HCT116 (cell line): ENCODE measurements around the gene ZXDA. TPM values are rescaled to one million over a fixed set of nuclear protein-coding genes. Genes with fewer than 3 reads are reported as not detected.
"Not testable (repeated sequence)": the region's sequence is repeated elsewhere in the genome, so short reads cannot be mapped to it uniquely, and the experiment has no call there.

Source experiments
- ATAC-seq: fragments of 200-7000 bp; cut with Tn5 transposase; 2 replicates; pipeline ENCODE4 v1.9.1; 2020; ENCODE audit warnings: mild to moderate bottlenecking, moderate library complexity
- Bru-seq: library from RNA; stranded (reverse); fragments of 400-500 nt; gene quantifications from one replicate; lab custom pipeline; 2021; lab: Mats Ljungman, UMichigan
- BruChase-seq, 2 experiments: library from RNA; stranded (reverse); fragments of 400-500 nt; gene quantifications; one replicate each; lab custom pipeline; 2021; lab: Mats Ljungman, UMichigan
- BruUV-seq: library from RNA; stranded (reverse); fragments of 400-500 nt; replicated peaks from 2 replicates; lab custom pipeline; 2021; lab: Mats Ljungman, UMichigan
- CTCF ChIA-PET: fragments of 300-600 bp; sonication (Branson Sonifier 250); formaldehyde crosslinking; loops from one replicate; lab custom pipeline; 2021; ENCODE audit warnings: antibody characterized with exemption; lab: Charles Lee
- POLR2A ChIA-PET: fragments of 300-600, 350-600 bp; sonication (Branson Sonifier 250); formaldehyde crosslinking; loops from one replicate; lab custom pipeline; 2021; ENCODE audit warnings: antibody characterized with exemption; lab: Charles Lee
- RAD21 ChIA-PET, 2 experiments: fragments of 300-600 bp; sonication (Branson Sonifier 250); formaldehyde crosslinking; loops; one replicate each; lab custom pipeline; 2023; ENCODE audit warnings: low total read pairs in 2 of 2; ENCODE audit not compliant: uncharacterized antibody in 2 of 2, unreplicated experiment in 2 of 2, low non-redundant PET in 1 of 2; lab: Charles Lee
- DNase-seq: peaks from one replicate; pipeline ENCODE4 v3.0.0-alpha.2; 2010; ENCODE audit warnings: low read depth, low spot score
- H2AFZ ChIP-seq: fragments of 200-600 bp; shearing (Covaris generic), sonication (generic); 2 replicates; pipeline ENCODE4 v1.6.1; 2017; ENCODE audit warnings: low read depth, mixed run types, mixed read lengths, antibody characterized with exemption, low read length; ENCODE audit not compliant: poor library complexity, severe bottlenecking
- H3K27ac ChIP-seq: 2 replicates; pipeline ENCODE4 v1.5.1; 2012; ENCODE audit warnings: low read depth, low read length
- H3K27me3 ChIP-seq: fragments of 200-600 bp; sonication (generic); 2 replicates; pipeline ENCODE4 v1.6.1; 2016; ENCODE audit warnings: mixed run types, low read length, mixed read lengths; ENCODE audit not compliant: insufficient read depth
- H3K36me3 ChIP-seq, 2 experiments: fragments of 200-500 bp in 1 of 2; fragments of 200-600 bp in 1 of 2; sonication (Bioruptor generic) in 1 of 2; sonication (generic) in 1 of 2; 2 replicates each; pipeline versions ENCODE4 v1.5.1 to v1.6.1; 2014 to 2016; ENCODE audit warnings: low read length in 2 of 2, inconsistent platforms in 1 of 2, mixed read lengths in 1 of 2, mixed run types in 1 of 2; ENCODE audit not compliant: insufficient read depth in 2 of 2, control insufficient read depth in 1 of 2
- H3K4me1 ChIP-seq, 2 experiments: fragments of 200-600 bp in 1 of 2; sonication (generic) in 1 of 2; 2 replicates each; pipeline versions ENCODE4 v1.5.1 to v1.6.1; 2012 to 2017; ENCODE audit warnings: low read length in 2 of 2, inconsistent platforms in 1 of 2, mild to moderate bottlenecking in 1 of 2, mixed read lengths in 1 of 2, mixed run types in 1 of 2, moderate library complexity in 1 of 2; ENCODE audit not compliant: insufficient read depth in 2 of 2, control insufficient read depth in 1 of 2
- H3K4me2 ChIP-seq: fragments of 200-600 bp; sonication (generic); 2 replicates; pipeline ENCODE4 v1.6.1; 2017; ENCODE audit warnings: mixed run types, low read length, mixed read lengths
- H3K4me3 ChIP-seq, 2 experiments: fragments of 200-600 bp in 1 of 2; sonication (generic) in 1 of 2; replicated peaks in 1 of 2; 2 replicates each; pipeline ENCODE4 v1.5.1; 2011 to 2016; ENCODE audit warnings: low read length in 2 of 2, control low read depth in 1 of 2, low read depth in 1 of 2, mild to moderate bottlenecking in 1 of 2, mixed read lengths in 1 of 2, mixed run types in 1 of 2
- H3K79me2 ChIP-seq: fragments of 200-600 bp; sonication (generic); 2 replicates; pipeline ENCODE4 v1.6.1; 2017; ENCODE audit warnings: mild to moderate bottlenecking, mixed run types, low read length, moderate library complexity, mixed read lengths; ENCODE audit not compliant: insufficient read depth
- H3K9ac ChIP-seq: fragments of 200-600 bp; sonication (generic); 2 replicates; pipeline ENCODE4 v1.6.1; 2016; ENCODE audit warnings: low read length, mixed read lengths
- H3K9me2 ChIP-seq: fragments of 200-600 bp; sonication (generic), shearing (Covaris generic); 2 replicates; pipeline ENCODE4 v1.6.1; 2017; ENCODE audit warnings: mixed run types, mild to moderate bottlenecking, moderate library complexity; ENCODE audit not compliant: insufficient read depth
- H3K9me3 ChIP-seq, 2 experiments: fragments of 200-500 bp in 1 of 2; fragments of 200-600 bp in 1 of 2; sonication (Bioruptor generic) in 1 of 2; sonication (generic) in 1 of 2; 2 replicates each; pipeline ENCODE4 v1.6.1; 2014 to 2017; ENCODE audit warnings: low read length in 2 of 2, mixed read lengths in 2 of 2, inconsistent platforms in 1 of 2, low read depth in 1 of 2, mild to moderate bottlenecking in 1 of 2, mixed run types in 1 of 2, moderate library complexity in 1 of 2; ENCODE audit not compliant: control insufficient read depth in 1 of 2, insufficient read depth in 1 of 2
- H4K20me1 ChIP-seq: fragments of 200-600 bp; sonication (generic), shearing (Covaris generic); 2 replicates; pipeline ENCODE4 v1.6.1; 2017; ENCODE audit warnings: mixed run types, mild to moderate bottlenecking, moderate library complexity; ENCODE audit not compliant: insufficient read depth
- ELF1 ChIP-seq: IDR thresholded peaks from 2 replicates; pipeline ENCODE4 v1.6.1; 2012; ENCODE audit warnings: low read depth, borderline replicate concordance
- JUND ChIP-seq: IDR thresholded peaks from 2 replicates; pipeline ENCODE4 v1.6.1; 2012
- POLR2AphosphoS5 ChIP-seq: IDR thresholded peaks from 2 replicates; pipeline ENCODE4 v1.6.1; 2011; ENCODE audit warnings: mild to moderate bottlenecking, low read depth, low read length, moderate library complexity
- ZFX ChIP-seq: fragments of 450-650 bp; IDR thresholded peaks from 2 replicates; pipeline ENCODE4 v1.6.1; 2017
- ZNF274 ChIP-seq: fragments of 200-500 bp; sonication (Bioruptor generic); IDR thresholded peaks from 2 replicates; pipeline ENCODE4 v1.6.1; 2014; ENCODE audit warnings: mild to moderate bottlenecking, low read depth, low read length, inconsistent platforms
- intact Hi-C: fragments of 100-400 bp; cut with micrococcal nuclease; formaldehyde crosslinking; loops from 2 replicates; pipeline ENCODE4 v1.10.0; 2022
- long read RNA-seq: library from polyadenylated mRNA; unstranded; transcript quantifications from one replicate; pipeline ENCODE4 v2.0.0, GENCODE V29; 2021; ENCODE audit not compliant: unreplicated experiment
- polyA plus RNA-seq: library from polyadenylated mRNA; unstranded; fragments of >200 nt; gene quantifications from 2 replicates; pipeline ENCODE4 v1.2.1, GENCODE V29; 2012; ENCODE audit warnings: missing spikeins
- total RNA-seq: library from RNA; stranded (reverse); gene quantifications from one replicate; pipeline ENCODE4 v1.2.1, GENCODE V29; 2021; ENCODE audit not compliant: unreplicated experiment

Gene ZXDA, protein sequence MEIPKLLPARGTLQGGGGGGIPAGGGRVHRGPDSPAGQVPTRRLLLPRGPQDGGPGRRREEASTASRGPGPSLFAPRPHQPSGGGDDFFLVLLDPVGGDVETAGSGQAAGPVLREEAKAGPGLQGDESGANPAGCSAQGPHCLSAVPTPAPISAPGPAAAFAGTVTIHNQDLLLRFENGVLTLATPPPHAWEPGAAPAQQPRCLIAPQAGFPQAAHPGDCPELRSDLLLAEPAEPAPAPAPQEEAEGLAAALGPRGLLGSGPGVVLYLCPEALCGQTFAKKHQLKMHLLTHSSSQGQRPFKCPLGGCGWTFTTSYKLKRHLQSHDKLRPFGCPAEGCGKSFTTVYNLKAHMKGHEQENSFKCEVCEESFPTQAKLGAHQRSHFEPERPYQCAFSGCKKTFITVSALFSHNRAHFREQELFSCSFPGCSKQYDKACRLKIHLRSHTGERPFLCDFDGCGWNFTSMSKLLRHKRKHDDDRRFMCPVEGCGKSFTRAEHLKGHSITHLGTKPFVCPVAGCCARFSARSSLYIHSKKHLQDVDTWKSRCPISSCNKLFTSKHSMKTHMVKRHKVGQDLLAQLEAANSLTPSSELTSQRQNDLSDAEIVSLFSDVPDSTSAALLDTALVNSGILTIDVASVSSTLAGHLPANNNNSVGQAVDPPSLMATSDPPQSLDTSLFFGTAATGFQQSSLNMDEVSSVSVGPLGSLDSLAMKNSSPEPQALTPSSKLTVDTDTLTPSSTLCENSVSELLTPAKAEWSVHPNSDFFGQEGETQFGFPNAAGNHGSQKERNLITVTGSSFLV
- total RNA-seq (3.8 TPM), Bru-seq, nascent RNA (percentile 70 among the genes with signal in this experiment), BruChase-seq, experiment 1, labeled RNA remaining after a 6-hour chase (percentile 74 among the genes with signal in this experiment), BruChase-seq, experiment 2, labeled RNA remaining after a 2-hour chase (percentile 88 among the genes with signal in this experiment)
- polyA plus RNA-seq = 1.6 and 1.7 TPM in 2 replicates
- long read RNA-seq, full-length matches to known transcripts = 8 of 8 reads
- long read RNA-seq, partial matches to known transcripts = 0 of 8 reads
- long read RNA-seq, other reads (novel, unspliced or antisense) = 0 of 8 reads

DNA sequence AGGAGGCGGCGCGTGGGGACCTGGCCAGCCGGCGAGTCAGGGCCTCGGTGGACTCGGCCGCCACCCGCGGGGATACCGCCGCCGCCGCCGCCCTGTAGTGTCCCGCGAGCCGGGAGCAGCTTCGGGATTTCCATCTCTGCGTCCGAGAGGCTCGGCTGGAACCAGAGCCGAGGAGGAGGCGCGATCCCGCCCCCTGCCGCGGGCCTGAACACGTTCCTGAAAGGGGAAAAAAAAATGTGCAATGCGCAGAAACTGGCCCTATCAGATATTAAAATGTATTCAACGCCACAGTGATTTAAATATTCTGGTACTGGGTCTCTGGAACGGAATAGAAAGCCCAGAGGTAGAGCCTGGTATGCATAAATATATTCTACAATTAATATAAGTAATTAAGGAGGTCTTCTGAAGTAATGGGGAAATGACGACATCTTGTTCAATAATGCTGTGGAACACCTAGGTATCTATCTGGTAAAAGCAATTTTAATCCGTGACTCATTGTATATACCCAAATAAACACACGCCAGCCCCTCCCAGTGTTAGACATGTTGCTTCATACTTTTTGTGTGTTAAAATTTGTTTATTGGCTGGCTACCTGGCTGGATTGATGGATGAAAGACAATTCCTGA lies at the start of gene ZXDA:
Gene ZXDA, minus strand, starts transcription at position 172 of the 626 bp plus-strand sequence. Its CDS starts 38 bp downstream, at position 134.
- intact Hi-C loops, H2AFZ ChIP-seq, H3K9me2 ChIP-seq, H4K20me1 ChIP-seq, H3K4me1 ChIP-seq, H3K27me3 ChIP-seq, POLR2A ChIA-PET, CTCF ChIA-PET, H3K36me3 ChIP-seq, H3K79me2 ChIP-seq, RAD21 ChIA-PET, BruUV-seq, H3K9me3 ChIP-seq: not testable (repeated sequence)
- Histone ChIP-seq H3K4me2 (peak within 1 kb of the TSS; percentile 67), H3K27ac (peak within 1 kb of the TSS; percentile 71), H3K9ac (peak within 1 kb of the TSS; percentile 60), H3K4me3 (peak within 1 kb of the TSS; percentile 42 to 53)
- peak; percentile 76 for ATAC-seq
- peak; percentile 1 for DNase-seq

DNA sequence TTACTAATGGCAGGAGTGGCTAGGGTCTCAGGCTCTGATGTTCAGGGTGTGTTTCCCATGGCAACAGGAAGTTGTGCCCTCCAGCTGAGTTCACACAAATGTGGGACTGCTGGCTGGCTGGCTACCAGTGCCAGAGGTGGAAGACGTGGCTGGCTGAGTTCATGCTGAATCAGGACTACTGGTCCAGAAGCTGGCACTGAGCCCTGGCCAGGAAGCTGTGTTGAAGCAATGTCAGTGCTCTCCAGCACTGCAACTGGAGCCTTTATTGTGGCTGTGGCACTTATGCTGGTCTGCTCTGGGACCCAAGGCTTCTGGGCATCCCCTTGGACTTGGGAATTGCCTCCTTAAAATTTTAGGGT lies 42.0 kb upstream of the ZXDA start:
- TF ChIP-seq ZNF274 = no peak
- no peak for TF ChIP-seq ZFX
- TF ChIP-seq POLR2AphosphoS5 = no peak
- TF ChIP-seq JUND = no peak
- no peak for TF ChIP-seq ELF1
- POLR2A ChIA-PET = no interaction called here
- Histone ChIP-seq H3K27me3 (no peaks in the 10 kb centered on the region), H3K4me1 (no peaks in the 10 kb centered on the region), H2AFZ (no peak overlapping the region), H3K9me2 (no peaks in the 10 kb centered on the region), H3K36me3 (no peaks in the 10 kb centered on the region), H3K9ac (no peak overlapping the region), H4K20me1 (no peaks in the 10 kb centered on the region), H3K4me2 (no peak overlapping the region), H3K79me2 (no peaks in the 10 kb centered on the region), H3K27ac (no peak overlapping the region), H3K9me3 (no peaks in the 10 kb centered on the region), H3K4me3 (no peak overlapping the region)
- BruUV-seq = no TSS peak
- intact Hi-C loops = no loop called here
- CTCF ChIA-PET = no interaction called here
- ATAC-seq (no peak), DNase-seq (no peak)
- RAD21 ChIA-PET = no interaction called here
